DMS53 treated with DMSO at 0.1 percent for 48 hours (cell line): ENCODE data around the gene IL27RA.
A peak's percentile ranks its signal among the peaks of the same experiment; 100 is the strongest.

ENCODE experiments used
- DNase-seq: peaks from one replicate; lab custom pipeline; 2025; ENCODE audit not compliant: unreplicated experiment; lab: John Stamatoyannopoulos, UW

The IL27RA gene

GRCh38 chr19:14082675-14082960 lies 51.1 kb downstream of the IL27RA start:
- DNase-seq = no peak

DNA sequence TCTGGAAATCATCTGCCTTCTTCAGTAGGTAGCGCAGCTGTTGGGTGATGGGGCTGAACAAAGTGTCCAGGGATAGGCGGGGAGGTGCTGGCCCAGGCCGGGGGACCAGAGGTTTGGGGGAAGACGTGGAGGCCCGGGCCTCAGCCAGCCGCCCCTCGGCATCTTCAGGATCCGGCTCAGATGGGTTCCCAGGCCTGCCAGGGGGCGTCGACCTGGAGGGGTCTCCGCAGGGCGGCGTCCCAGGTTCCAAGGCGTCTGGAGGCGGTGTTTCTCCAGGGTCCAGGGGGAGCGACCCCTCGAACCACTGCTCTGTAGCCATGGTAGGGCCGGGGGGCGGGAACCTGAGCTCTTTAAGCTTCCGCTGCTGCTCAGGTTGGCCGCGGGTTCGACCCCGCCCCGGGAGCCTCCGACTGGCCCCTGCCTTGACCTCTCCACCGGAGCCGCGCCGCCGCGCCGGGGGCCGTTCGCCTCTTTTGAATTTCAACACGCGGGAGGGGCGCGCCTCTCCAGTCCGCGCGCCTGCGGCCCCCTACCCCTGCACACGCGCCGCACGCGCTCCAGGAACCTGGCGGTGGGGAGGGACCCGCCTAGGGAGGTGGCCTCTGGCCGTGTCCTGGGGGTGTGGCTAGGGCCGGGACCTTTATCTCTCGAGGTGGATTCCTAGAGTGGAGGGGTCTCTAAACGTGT lies 53.9 kb downstream of the IL27RA start, which contains the start of gene C19orf67:
Gene C19orf67, minus strand, starts transcription at position 475 of the 687 bp plus-strand sequence. Its CDS starts 156 bp downstream, at position 319.
- no peak for DNase-seq

GRCh38 chr19:14086098-14086497 lies 54.5 kb downstream of the IL27RA start:
- no peak for DNase-seq

DNA sequence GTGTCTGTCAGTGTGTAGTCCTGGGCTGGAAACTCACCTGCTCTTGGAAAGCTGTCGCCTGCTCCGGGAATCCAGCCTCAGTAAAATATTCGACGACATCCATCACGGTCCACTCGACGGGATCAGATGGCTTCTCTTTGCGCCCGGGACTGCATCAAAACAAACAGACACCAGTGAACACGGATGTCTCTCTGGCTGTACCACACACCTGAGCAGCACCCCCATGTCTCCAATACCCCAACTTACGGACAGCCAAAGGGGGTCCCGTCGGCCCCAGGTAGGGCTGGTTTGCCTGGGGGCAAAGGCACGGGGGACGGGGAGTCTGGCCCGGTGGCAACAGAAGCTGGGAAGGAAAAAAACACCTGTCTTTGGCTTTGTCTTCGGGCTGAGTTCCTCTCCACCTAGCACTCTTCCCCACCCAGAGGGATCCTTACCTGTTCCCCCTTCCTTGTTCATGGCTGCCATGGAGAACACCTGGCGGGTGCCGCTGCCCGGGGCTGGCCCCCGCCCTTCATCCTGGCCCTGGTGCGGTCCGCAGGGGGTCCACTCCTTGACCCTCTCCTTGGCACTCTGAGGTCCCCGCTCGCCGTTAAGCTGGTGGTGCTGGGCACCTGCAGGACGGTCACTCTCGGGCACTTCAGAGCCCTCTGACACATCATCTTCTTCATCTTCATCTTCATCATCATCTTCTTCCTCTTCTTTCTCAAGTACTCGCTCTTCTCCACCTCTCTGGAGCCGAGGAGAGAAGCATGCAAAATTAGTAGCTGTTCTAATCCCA lies 57.3 kb downstream of the IL27RA start:
- no peak for DNase-seq

GRCh38 chr19:14089412-14089661 lies 57.8 kb downstream of the IL27RA start:
- DNase-seq = no peak

GRCh38 chr19:14089662-14090508 lies 58.3 kb downstream of the IL27RA start:
- peak; percentile 6 for DNase-seq

DNA sequence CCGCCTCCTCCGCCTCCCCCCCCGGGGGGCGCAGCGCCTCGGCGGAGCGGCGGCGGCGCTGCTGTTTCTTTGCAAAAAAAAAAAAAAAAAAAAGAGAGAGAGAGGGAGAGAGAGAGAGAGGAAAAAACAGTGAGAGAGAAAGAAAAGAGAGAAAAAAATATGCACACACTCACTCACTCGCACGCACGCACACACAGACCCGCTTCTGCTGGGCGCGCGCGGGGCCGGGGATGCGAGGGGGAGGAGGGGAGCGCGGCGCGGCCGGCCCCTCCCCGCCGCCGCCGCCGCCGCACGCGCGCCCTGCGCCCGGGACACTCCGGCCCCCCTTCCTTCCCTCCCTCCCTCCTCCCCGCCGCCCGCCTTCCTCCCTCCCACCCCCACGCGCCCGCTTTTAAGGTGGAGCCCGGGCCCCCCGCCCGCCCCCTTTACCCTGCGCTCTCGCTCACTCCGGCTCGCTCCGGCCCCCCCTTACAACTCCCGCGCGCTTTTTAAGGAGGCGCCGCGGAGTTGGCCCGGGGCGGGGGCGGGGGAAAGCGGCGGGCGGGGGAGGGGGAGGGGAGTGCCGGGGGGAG lies 59.0 kb downstream of the IL27RA start, which contains the start of gene SAMD1:
Gene SAMD1, minus strand, starts transcription at position 243 of the 572 bp plus-strand sequence.
- peak; percentile 38 for DNase-seq

GRCh38 chr19:14091081-14091812 lies 59.7 kb downstream of the IL27RA start:
- peak; percentile 39 for DNase-seq

DNA sequence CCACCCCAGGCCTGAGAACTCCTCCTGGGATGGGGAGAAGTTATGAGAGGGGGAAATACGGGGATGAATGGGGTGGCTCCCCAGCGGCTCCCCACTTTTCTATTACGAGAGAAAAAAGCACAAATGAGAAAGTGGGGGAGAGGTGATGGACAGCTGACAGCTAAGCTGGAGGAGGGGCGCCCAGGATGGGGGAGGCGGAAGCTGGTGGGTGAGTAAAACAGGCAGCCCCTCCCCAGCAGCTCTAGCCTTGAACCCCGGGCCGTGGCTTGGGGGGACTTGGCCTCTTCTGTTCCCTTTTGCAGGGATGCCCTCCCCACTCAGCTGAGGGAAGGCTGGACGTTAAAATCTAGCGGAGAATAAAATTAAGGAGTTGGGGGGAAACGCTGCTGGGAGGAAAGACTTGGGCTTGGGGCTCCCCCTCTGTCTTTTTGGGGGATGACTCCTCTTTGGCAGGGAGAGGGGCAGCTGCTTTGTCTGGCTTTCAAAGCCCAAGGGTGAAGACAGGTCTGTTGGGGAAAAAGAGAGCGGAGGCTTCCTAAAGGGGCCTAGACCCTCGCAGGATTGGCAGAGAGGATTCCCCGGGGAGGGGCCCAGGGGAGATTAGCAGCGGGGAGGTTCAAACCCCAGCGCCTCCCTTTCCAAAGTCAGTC lies 60.4 kb downstream of the IL27RA start:
- DNase-seq = no peak

- DNase-seq = no peak
These were observed 61.7 kb downstream of the IL27RA start for GRCh38 chr19:14093117-14093823.

GRCh38 chr19:14094854-14095253 lies 63.3 kb downstream of the IL27RA start:
- no peak for DNase-seq

- no peak for DNase-seq
These were observed 64.9 kb downstream of the IL27RA start for GRCh38 chr19:14096272-14096992.

GRCh38 chr19:14097532-14098151 lies 66.1 kb downstream of the IL27RA start:
- no peak for DNase-seq

- DNase-seq = no peak
These were observed 69.5 kb downstream of the IL27RA start for GRCh38 chr19:14101003-14101545.

- DNase-seq = no peak
These were observed 70.6 kb downstream of the IL27RA start for GRCh38 chr19:14102102-14102696.

DNA sequence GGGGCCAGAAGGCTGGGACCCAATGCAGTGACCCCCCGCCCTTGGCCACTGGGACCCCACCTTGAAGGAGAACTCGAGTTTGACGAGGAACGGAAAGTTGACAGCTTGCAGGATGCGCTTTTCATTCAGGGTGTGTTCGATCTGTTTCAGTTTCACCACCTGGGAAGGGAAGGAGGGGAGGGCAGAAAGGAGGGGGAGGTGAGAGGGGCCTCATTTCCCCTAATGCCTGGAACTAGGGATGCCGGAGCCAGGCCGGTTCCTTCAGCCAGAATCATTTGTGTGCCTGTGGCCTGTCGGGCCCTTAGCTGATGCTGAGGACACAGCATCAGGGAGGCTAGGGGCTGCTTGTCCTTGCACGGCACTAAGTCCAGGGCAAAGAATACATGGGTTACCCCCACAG lies 71.2 kb downstream of the IL27RA start:
- DNase-seq = no peak
